HT-29 (cell line): Measurements from ENCODE around the gene KIAA0319L. TPM values are rescaled to one million over a fixed set of nuclear protein-coding genes. Genes with fewer than 3 reads are reported as not detected.
A peak's percentile ranks its signal among the peaks of the same experiment; 100 is the strongest.
"Not testable (repeated sequence)": the region's sequence is repeated elsewhere in the genome, so short reads cannot be mapped to it uniquely, and the experiment has no call there.

Experiments used
- DNase-seq: peaks from one replicate; pipeline ENCODE4 v3.0.0-alpha.2; 2015; ENCODE audit warnings: low spot score
- total RNA-seq: library from RNA; depleted of rRNA; stranded (reverse); fragments of >200 nt; shearing (Covaris generic); gene quantifications from 2 replicates; pipeline ENCODE4 v1.2.3, GENCODE V29; 2014

Gene KIAA0319L
- total RNA-seq, 1 experiment from 2014 or later: 34.1 TPM

DNA sequence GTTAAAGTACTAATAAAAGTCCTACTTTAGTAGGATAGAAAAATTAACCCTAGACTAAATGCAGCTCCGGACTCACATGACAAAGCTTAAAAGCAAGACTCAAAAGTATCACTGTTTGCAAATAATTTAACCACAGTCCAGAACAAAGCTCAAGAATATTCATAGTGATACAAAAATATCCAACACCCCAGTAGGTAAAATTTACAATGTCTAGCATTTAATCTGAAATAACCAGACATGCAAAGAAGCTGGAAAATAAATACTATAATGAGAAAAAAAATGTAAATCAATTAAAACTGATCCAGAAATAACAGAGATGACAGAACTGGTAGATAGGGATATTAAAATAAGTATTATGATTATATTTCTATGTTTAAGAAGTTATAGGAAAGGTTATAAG is 67.0 kb downstream of the KIAA0319L start:
- no peak for DNase-seq

GRCh38 chr1:35488336-35488735 is 68.9 kb downstream of the KIAA0319L start:
- DNase-seq: no peak

DNA sequence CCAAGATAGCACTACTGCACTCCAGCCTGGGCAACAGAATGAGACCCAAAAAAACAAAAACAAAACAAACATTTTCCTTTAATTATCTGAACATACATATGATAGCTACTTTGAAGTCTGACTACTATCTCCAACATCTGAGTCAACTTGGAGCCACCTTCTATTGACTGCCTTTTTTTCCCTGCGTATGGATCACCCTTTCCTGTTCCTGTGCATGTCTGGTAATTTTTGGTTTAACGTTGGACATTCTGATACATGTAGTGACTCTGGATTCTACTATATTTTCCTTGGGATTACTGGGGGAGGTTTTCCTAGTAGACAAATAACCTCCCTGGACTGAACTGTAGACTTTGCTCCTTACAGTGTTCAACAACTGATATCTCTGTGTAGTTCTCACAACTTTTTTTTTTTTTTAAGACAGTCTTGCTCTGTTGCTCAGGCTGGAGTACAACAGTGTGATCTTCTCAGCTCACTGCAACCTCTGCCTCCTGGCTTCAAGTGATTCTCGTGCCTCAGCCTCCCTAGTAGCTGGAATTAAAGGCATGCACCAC is 70.3 kb downstream of the KIAA0319L start:
- no peak for DNase-seq

- DNase-seq: no peak
Observed at GRCh38 chr1:35481229-35481628, 76.0 kb downstream of the KIAA0319L start.

- no peak for DNase-seq
Observed at GRCh38 chr1:35477870-35478269, 79.3 kb downstream of the KIAA0319L start.

- DNase-seq: no peak
Observed at GRCh38 chr1:35475856-35476674, 81.1 kb downstream of the KIAA0319L start.

GRCh38 chr1:35475356-35475755 is 81.8 kb downstream of the KIAA0319L start:
- DNase-seq: no peak

- DNase-seq: not testable (repeated sequence)
Observed at GRCh38 chr1:35473216-35473615, 84.0 kb downstream of the KIAA0319L start.

- no peak for DNase-seq
Observed at GRCh38 chr1:35470977-35471613, 86.1 kb downstream of the KIAA0319L start.

GRCh38 chr1:35466120-35466519 is 91.1 kb downstream of the KIAA0319L start:
- no peak for DNase-seq

GRCh38 chr1:35463749-35464148 is 93.5 kb downstream of the KIAA0319L start:
- DNase-seq: not testable (repeated sequence)

DNA sequence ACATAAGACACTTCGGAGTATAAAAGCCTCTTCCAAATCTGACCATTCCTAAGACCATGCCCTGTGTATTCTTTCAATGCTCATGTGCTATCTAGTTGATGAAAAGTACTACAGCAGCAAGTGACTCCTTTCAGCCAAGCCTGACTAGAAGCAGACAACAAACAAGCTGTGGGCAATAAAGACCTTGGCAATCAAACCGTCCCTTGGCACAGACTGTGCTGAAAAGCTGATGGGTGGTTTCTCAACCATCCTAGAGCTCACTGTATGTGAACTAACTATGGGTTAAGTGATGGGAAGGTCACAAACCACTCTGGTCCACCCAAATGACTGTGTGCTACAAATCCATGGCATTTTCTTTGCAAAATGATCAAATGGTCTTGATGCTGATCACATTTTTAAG is 94.0 kb downstream of the KIAA0319L start:
- no peak for DNase-seq

DNA sequence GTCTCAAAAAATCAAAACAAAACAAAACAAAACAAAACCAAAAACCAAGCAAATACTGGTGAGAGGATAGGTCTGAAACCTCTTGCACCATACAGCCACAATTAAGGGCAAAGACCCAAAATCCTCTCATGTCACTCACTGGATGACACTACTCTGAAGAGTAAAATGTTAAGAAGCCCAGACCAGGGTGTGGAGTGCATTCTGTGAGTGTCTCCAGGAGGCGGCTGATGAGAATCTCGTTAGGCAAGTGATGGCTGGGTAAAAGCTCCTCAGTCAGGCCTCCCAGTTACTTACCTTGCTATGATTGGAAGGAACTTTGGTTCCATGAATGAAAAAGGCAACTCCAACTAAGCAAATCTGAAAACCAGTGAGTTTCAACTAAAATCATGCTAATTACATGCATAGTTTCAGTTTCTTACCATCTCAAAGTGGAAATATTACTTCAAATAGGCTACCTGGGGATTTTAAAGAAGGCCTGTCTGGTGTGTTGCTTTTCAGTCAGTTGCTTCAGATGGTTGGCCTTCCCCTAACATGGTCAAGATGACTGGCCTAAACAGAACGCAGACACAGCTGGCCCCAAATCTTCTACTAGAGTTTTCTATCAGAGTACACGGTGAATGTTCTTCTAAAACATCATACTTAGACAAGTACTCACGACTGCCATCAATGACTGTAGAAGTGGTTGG is 95.1 kb downstream of the KIAA0319L start:
- DNase-seq: no peak

DNA sequence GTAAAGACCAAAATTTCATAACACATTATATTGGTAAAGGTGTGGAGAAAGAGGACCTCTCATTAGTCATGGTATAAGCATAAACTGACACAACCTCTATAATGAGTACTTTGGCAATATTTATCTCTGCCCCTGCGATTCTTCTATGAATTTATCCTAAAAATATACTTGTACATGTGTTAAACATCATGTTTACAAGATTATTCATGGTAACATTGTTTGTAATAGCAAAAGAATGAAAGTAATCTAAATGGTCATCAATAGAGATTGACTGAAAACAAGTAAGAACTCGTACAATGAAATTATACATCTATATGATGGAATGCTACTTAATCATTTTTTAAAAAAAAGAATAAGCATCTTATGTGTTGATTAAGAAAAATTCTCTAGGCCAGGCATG is 96.4 kb downstream of the KIAA0319L start:
- no peak for DNase-seq

- no peak for DNase-seq
Observed at GRCh38 chr1:35454616-35455015, 102.6 kb downstream of the KIAA0319L start.

DNA sequence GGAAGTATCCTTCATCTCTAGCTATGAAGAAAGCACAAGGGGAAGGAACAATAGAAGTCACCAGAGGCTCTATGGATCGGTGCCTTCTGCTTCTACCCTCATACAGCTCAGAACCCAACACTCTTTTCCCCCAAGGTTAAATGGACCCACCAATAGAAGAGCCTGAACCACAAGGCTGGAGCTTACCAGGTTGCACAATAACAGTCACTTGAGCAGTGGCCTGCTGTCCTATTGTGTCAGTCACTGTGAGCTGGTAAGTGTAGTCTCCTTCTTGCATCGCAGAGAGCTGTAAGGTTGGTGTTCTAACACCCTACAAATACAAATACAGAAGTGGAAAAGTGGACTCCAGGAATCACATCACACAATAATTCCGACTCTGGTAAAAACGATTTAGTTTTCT is 103.0 kb downstream of the KIAA0319L start:
- no peak for DNase-seq

DNA sequence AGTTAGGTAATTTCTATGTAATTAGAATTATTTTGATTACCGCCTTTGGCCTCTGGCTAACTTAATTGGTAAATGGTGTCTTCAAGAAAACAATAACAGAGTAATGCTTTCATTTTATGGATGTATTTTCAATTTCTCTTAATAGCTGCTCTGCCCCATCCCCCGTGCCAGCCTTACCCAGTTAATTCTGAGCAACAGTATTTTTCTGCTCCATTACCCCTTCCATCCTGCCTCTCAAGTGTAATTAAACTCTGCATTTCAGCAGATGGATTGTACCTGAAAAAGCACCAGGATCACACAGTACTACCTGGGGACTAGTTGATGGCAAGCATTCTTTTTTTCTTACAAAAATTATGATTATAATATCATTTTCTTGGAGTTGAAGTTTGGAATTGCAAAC is 104.2 kb downstream of the KIAA0319L start:
- DNase-seq: no peak

DNA sequence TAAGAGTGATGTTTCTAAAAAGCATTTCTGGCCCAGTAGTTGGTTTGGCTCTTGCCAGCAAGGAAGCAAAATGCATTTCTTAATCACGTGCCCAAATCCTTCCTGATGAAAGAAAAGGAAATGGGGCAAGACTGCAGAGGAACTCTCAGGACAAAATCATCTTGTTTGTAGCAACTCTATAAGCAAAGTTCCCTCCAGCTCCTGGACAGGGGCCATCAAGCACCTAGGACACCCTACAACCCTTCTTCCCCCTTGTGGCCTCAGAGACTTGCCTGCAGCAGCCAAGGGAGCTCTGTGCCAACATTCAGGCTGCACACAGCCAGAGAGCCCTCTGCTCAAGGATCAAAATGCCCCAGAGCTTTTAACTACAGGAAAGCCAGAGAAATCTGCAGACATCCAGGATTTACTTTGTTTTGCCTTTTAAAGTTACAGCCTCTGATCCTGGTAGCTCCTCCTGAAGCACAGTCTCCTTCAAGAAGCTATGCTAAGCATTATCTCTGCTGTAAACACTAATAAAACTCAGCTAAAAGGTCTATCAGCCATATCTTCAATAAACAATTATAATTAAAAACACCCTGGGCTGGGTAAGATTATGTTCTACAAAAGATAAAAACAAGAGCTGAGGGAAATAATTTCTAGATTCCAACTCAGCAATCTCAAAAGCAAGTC is 105.0 kb downstream of the KIAA0319L start:
- DNase-seq: no peak

DNA sequence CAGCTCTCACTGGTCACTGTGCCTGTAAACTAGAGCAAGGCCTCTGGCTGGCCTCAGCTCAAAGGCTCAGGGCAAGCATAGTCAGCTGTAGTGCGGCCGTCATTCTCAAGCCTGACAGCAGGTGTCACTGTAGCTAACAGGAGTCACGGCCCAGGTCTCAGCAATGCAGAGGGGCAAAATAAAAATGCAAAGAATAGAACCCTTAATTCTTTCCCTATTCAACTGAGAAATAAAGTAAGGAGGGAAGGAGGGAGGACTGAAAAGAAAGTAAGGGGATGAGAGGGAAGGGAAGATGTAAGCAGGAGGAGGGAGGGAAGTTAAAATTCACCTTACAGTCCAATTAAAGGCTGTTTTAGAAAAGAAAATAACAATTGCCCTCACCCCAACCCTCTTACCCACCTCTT is 106.1 kb downstream of the KIAA0319L start:
- DNase-seq: peak; percentile 88

DNA sequence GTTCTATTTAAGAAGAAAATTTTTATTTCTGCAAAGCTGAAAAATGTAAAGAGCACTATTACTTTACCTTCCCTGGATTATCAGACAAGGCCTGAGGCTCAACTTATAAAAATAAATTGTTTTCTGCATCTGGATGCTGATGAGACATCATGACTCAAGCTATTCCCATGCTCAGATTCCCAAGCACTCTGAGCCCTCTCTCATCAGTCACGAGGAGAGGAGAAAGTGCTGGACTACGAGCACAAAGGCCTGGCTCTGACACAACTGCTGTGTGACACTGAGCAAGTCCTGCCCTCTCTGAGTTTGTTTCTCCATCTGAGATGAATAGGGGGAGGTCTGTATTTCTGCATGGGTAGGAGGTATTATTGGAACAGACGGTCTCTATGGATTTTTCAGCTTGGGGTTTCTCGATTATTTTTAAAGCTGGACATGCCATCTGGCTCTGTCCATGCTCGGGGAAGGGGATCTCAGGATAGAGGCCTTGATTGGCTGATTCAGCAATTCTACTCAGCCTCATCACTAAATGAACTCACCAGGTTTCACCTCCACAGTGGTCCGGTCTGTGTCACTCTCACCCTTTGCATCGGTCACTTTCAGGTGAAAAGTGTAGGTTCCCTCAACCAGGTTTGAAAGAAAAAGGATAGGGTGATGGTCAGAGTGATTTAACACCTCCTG is 107.7 kb downstream of the KIAA0319L start:
- DNase-seq: no peak

GRCh38 chr1:35448344-35448801 is 108.8 kb downstream of the KIAA0319L start:
- DNase-seq: no peak
